Measurements from ENCODE around the gene TEAD3.

Gene TEAD3

GRCh38 chr6:35471836-35472345 is 25.0 kb downstream of the TEAD3 start:
- TF ChIP-seq CTCF (conservative IDR thresholded peaks at IDR 0.05; ENCODE audit: low read depth, low read length): no peak
- Histone ChIP-seq H4K20me1 (ENCODE audit: insufficient read depth) (peaks cover 33% of the 10 kb centered on the region), H3K36me3 (ENCODE audit: insufficient read depth) (peaks cover 30% of the 10 kb centered on the region), H3K27ac (peak overlapping the region; percentile 27; the same call in 1 of the 2 replicates), H3K4me1 (ENCODE audit: low read depth, poor library complexity, severe bottlenecking) (peaks cover 24% of the 10 kb centered on the region), H3K9ac (no peak overlapping the region), H3K4me2 (no peak overlapping the region), H3K27me3 (ENCODE audit: insufficient read depth, low read depth) (no peaks in the 10 kb centered on the region; the same call in 1 of the 2 replicates), H3K4me3 (IDR thresholded peaks at IDR 0.05; ENCODE audit: insufficient read depth, low read depth, low read length) (no peak overlapping the region), H3K79me2 (ENCODE audit: insufficient read depth, low read depth) (peaks cover 33% of the 10 kb centered on the region), H2AFZ (ENCODE audit: low read depth) (no peak overlapping the region)

- Histone ChIP-seq H3K27ac (peak overlapping the region; percentile 42; the same call in 1 of the 2 replicates), H3K36me3 (ENCODE audit: insufficient read depth) (peaks cover 30% of the 10 kb centered on the region), H3K4me1 (ENCODE audit: low read depth, poor library complexity, severe bottlenecking) (peaks cover 24% of the 10 kb centered on the region), H3K27me3 (ENCODE audit: insufficient read depth, low read depth) (no peaks in the 10 kb centered on the region; the same call in 1 of the 2 replicates), H3K4me2 (peak overlapping the region; percentile 65), H3K9ac (peak overlapping the region; percentile 100; the same call in 1 of the 2 replicates), H4K20me1 (ENCODE audit: insufficient read depth) (peaks cover 33% of the 10 kb centered on the region), H2AFZ (ENCODE audit: low read depth) (no peak overlapping the region), H3K79me2 (ENCODE audit: insufficient read depth, low read depth) (peaks cover 33% of the 10 kb centered on the region), H3K4me3 (IDR thresholded peaks at IDR 0.05; ENCODE audit: insufficient read depth, low read depth, low read length) (no peak overlapping the region)
- TF ChIP-seq CTCF (conservative IDR thresholded peaks at IDR 0.05; ENCODE audit: low read depth, low read length): no peak
These were observed 26.2 kb downstream of the TEAD3 start for GRCh38 chr6:35470663-35471120.

GRCh38 chr6:35469751-35470662 is 26.9 kb downstream of the TEAD3 start:
- Histone ChIP-seq H3K27ac (peak overlapping the region; percentile 98), H3K4me1 (ENCODE audit: low read depth, poor library complexity, severe bottlenecking) (peaks cover 24% of the 10 kb centered on the region), H4K20me1 (ENCODE audit: insufficient read depth) (peaks cover 33% of the 10 kb centered on the region), H3K36me3 (ENCODE audit: insufficient read depth) (peaks cover 30% of the 10 kb centered on the region), H3K4me3 (IDR thresholded peaks at IDR 0.05; ENCODE audit: insufficient read depth, low read depth, low read length) (no peak overlapping the region), H3K4me2 (peak overlapping the region; percentile 65), H3K79me2 (ENCODE audit: insufficient read depth, low read depth) (peaks cover 33% of the 10 kb centered on the region), H2AFZ (ENCODE audit: low read depth) (no peak overlapping the region), H3K27me3 (ENCODE audit: insufficient read depth, low read depth) (no peaks in the 10 kb centered on the region; the same call in 1 of the 2 replicates), H3K9ac (peak overlapping the region; percentile 100)
- TF ChIP-seq CTCF (conservative IDR thresholded peaks at IDR 0.05; ENCODE audit: low read depth, low read length): no peak

DNA sequence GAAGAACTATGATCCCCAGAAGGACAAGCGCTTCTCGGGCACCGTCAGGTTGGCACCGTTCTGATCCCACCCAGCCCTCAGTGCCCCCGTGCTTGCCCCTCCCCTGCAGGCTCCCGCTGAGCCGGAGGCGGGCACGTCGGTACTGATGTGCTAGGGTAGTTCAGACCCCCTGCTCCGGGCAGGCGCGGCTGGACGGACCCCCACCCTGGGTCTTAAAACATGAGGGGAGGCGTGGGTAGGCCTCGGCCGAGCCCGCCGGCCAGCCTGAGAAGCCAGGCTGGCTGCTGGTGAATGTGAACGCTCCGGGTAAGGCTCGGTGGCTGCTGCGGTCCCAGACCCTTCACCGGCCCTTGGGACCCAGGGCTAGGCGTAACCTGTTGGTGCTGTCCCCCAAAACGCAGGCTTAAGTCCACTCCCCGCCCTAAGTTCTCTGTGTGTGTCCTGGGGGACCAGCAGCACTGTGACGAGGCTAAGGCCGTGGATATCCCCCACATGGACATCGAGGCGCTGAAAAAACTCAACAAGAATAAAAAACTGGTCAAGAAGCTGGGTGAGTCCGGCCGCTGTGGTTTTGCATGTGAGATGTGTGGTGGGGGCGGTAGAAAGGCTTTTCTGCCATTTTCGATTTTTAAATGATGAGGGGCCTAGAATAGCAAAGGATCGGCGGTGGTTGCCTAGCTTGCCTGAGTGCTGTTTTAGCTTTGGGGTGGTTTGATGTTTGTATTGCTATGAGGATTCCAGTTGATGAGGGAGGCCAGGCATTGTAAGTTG is 27.7 kb downstream of the TEAD3 start:
- peaks cover 24% of the 10 kb centered on the region for H3K4me1 ChIP-seq (ENCODE audit: low read depth, poor library complexity, severe bottlenecking)
- no peak for TF ChIP-seq CTCF (conservative IDR thresholded peaks at IDR 0.05; ENCODE audit: low read depth, low read length)
- no peak overlapping the region for H3K4me3 ChIP-seq (IDR thresholded peaks at IDR 0.05; ENCODE audit: insufficient read depth, low read depth, low read length)
- H3K27ac ChIP-seq: peak overlapping the region; percentile 98
- peaks cover 30% of the 10 kb centered on the region for H3K36me3 ChIP-seq (ENCODE audit: insufficient read depth)
- no peak overlapping the region for H2AFZ ChIP-seq (ENCODE audit: low read depth)
- no peaks in the 10 kb centered on the region; the same call in 1 of the 2 replicates for H3K27me3 ChIP-seq (ENCODE audit: insufficient read depth, low read depth)
- peak overlapping the region; percentile 100 for H3K9ac ChIP-seq
- H4K20me1 ChIP-seq (ENCODE audit: insufficient read depth): peaks cover 33% of the 10 kb centered on the region
- H3K79me2 ChIP-seq (ENCODE audit: insufficient read depth, low read depth): peaks cover 33% of the 10 kb centered on the region
- peak overlapping the region; percentile 65 for H3K4me2 ChIP-seq

Data from KMS-11 (cell line).